IPS-NIHi11 (cell line): Measurements from ENCODE around the gene PRR20C.
"Not testable (repeated sequence)": the region's sequence is repeated elsewhere in the genome, so short reads cannot be mapped to it uniquely, and the experiment has no call there.

ENCODE experiments used
- DNase-seq: peaks from one replicate; pipeline ENCODE4 v3.0.0; 2012; ENCODE audit warnings: mixed read lengths, low spot score

The PRR20C gene

DNA sequence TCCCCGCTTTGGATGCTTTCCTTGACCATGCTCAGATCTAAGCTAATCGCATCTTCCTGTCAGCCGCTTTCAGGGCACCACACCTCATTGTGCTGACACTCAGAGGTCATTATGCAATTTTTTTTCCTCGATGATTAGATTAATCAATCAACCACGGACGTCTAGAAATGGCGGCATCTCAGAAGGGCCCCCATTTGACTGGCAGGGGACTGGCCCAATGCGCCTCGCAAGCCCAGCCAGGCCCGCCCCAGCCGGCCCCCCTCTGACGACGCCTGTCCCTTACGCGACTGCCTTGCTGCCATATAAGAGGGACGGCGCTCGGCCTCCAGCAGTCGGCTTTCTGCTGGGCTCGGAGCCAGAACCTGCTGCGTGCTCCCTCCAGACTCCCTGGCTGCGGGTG, at the start of gene PRR20C:
Gene PRR20C, plus strand, starts transcription at position 301 of the 400 bp plus-strand sequence. CDS start 387 bp downstream, outside the sequence.
- DNase-seq = not testable (repeated sequence)

- DNase-seq = no peak
Observed at GRCh38 chr13:57114945-57115344, 38.9 kb upstream of the PRR20C start.

- DNase-seq = no peak
Observed at GRCh38 chr13:57123681-57124080, 30.2 kb upstream of the PRR20C start.

DNA sequence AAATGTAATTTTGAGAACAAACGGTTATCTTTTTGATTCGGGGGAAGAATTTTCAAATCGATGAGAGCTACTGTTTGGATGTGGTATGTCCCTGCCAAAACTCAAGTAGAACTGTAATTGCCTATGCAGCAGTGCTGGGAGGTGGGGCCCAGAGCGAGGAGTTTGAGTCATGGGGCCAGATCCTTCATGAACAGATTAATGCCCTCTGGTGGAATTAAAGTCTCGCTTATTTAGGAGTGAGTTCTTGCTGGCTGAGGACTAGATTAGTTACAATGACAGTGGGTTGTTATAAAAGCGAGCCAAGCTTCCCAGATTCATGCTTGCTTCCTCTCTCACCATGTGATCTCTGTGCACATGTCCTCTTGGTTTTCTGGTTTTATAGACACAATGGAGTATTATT, 25.0 kb upstream of the PRR20C start:
- DNase-seq = peak; percentile 5

DNA sequence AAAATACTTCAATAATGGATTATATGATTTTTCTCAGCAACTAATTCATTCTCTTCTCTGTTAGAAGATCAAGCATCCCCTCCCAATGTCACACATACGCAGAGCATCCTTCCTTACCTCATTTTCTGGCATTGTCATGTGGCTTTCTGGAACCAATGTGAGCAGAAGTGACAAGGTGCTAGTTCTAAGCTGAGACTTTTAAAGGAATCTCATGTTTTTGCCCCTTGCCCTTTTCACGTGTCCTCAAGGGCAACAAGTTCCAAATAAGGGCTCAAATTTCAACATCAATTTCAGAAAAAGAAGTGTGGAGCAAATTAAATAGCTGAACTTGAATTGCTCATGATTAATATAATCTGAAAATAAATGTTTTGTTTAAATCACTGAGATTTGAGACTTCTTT, 17.8 kb upstream of the PRR20C start:
- no peak for DNase-seq

GRCh38 chr13:57137585-57137984, 16.3 kb upstream of the PRR20C start:
- no peak for DNase-seq

- DNase-seq = no peak
Observed at GRCh38 chr13:57138988-57139387, 14.9 kb upstream of the PRR20C start.

GRCh38 chr13:57139781-57140180, 14.1 kb upstream of the PRR20C start:
- DNase-seq = not testable (repeated sequence)

GRCh38 chr13:57140235-57140968, 13.5 kb upstream of the PRR20C start, which contains the start of gene PRR20A:
Gene PRR20A (plus strand): TSS chr13:57140918. CDS start chr13:57141305, 387 bp downstream.
- not testable (repeated sequence) for DNase-seq

GRCh38 chr13:57147188-57147587, 6.7 kb upstream of the PRR20C start, which contains the start of gene PRR20B:
Gene PRR20B (plus strand): TSS chr13:57147488. CDS start chr13:57147875, 387 bp downstream.
- DNase-seq = not testable (repeated sequence)

DNA sequence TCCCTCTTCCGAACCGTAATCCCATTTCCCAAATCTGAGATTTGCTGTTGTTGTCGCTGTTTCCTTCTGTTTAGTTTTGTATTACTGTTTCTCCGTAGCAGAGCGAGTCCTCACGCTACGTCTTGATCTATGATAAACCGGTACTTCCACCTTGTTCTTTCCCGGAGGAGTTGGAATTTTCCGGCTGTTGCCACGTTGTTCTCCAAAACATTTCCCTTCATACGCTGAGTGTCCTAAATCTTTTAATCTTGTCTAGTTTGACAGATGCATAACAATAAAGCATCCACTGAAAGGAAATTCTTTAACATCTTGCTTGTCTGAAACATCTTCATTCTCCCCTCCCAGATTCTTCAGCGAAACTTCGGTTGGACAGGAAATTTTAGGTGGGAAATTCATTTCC, 5.8 kb upstream of the PRR20C start:
- DNase-seq = not testable (repeated sequence)

GRCh38 chr13:57160332-57160731, 6.5 kb downstream of the PRR20C start, which contains the start of gene PRR20D:
Gene PRR20D (plus strand): TSS chr13:57160632. CDS start chr13:57161019, 387 bp downstream.
- DNase-seq = not testable (repeated sequence)

DNA sequence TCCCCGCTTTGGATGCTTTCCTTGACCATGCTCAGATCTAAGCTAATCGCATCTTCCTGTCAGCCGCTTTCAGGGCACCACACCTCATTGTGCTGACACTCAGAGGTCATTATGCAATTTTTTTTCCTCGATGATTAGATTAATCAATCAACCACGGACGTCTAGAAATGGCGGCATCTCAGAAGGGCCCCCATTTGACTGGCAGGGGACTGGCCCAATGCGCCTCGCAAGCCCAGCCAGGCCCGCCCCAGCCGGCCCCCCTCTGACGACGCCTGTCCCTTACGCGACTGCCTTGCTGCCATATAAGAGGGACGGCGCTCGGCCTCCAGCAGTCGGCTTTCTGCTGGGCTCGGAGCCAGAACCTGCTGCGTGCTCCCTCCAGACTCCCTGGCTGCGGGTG, 13.0 kb downstream of the PRR20C start, which contains the start of gene PRR20E:
Gene PRR20E, plus strand, starts transcription at position 301 of the 400 bp plus-strand sequence. CDS start 387 bp downstream, outside the sequence.
- DNase-seq = not testable (repeated sequence)

GRCh38 chr13:57191667-57192066, 37.8 kb downstream of the PRR20C start:
- no peak for DNase-seq
